Caco-2 (cell line): ENCODE data around the gene CIB1. TPM values are rescaled to one million over a fixed set of nuclear protein-coding genes. Genes with fewer than 3 reads are reported as not detected.
"Not testable (repeated sequence)": the region's sequence is repeated elsewhere in the genome, so short reads cannot be mapped to it uniquely, and the experiment has no call there.

Experiments
- Bru-seq: library from RNA; stranded (reverse); fragments of 400-500 nt; gene quantifications from one replicate; lab custom pipeline; 2021; lab: Mats Ljungman, UMichigan
- BruChase-seq, 2 experiments: library from RNA; stranded (reverse); fragments of 400-500 nt; gene quantifications; one replicate each; lab custom pipeline; 2021; lab: Mats Ljungman, UMichigan
- BruUV-seq: library from RNA; stranded (reverse); fragments of 400-500 nt; replicated peaks from 2 replicates; lab custom pipeline; 2021; lab: Mats Ljungman, UMichigan
- CTCF ChIA-PET: fragments of 300-600 bp; sonication (Branson Sonifier 250); formaldehyde crosslinking; loops from one replicate; lab custom pipeline; 2022; ENCODE audit warnings: antibody characterized with exemption; lab: Charles Lee
- POLR2A ChIA-PET: fragments of 300-600 bp; sonication (Branson Sonifier 250); formaldehyde crosslinking; loops from one replicate; lab custom pipeline; 2022; ENCODE audit warnings: antibody characterized with exemption; lab: Charles Lee
- DNase-seq, 2 experiments: peaks; one replicate each; pipeline versions ENCODE4 v3.0.0 to v3.0.0-alpha.2; 2020 to 2022
- H3K27me3 ChIP-seq: replicated peaks from 2 replicates; pipeline ENCODE4 v1.6.0; 2011; ENCODE audit warnings: low read length; ENCODE audit not compliant: control insufficient read depth, insufficient read depth
- H3K36me3 ChIP-seq: 2 replicates; pipeline ENCODE4 v1.5.1; 2011; ENCODE audit warnings: low read length; ENCODE audit not compliant: control insufficient read depth, insufficient read depth
- H3K4me1 ChIP-seq: fragments of 250-450 bp; sonication (Bioruptor Pico); 2 replicates; pipeline ENCODE4 v1.5.1; 2020; ENCODE audit warnings: mild to moderate bottlenecking
- H3K4me3 ChIP-seq: 2 replicates; pipeline ENCODE4 v1.5.1; 2011; ENCODE audit warnings: low read depth, mild to moderate bottlenecking, control low read depth, low read length
- H3K9me3 ChIP-seq: fragments of 250-450 bp; sonication (Bioruptor Pico); 2 replicates; pipeline ENCODE4 v1.5.1; 2020; ENCODE audit warnings: mild to moderate bottlenecking, moderate library complexity
- H3K27ac Mint-ChIP-seq: one replicate; pipeline ENCODE4 v1.8.0; 2022; ENCODE audit warnings: mixed read lengths; ENCODE audit not compliant: unreplicated experiment
- H3K27me3 Mint-ChIP-seq: one replicate; pipeline ENCODE4 v1.8.0; 2022; ENCODE audit warnings: mixed read lengths; ENCODE audit not compliant: insufficient read depth, unreplicated experiment
- H3K36me3 Mint-ChIP-seq: one replicate; pipeline ENCODE4 v1.8.0; 2022; ENCODE audit warnings: mild to moderate bottlenecking, mixed read lengths; ENCODE audit not compliant: insufficient read depth, unreplicated experiment
- H3K4me1 Mint-ChIP-seq: one replicate; pipeline ENCODE4 v1.8.0; 2022; ENCODE audit warnings: low read depth, mixed read lengths; ENCODE audit not compliant: unreplicated experiment
- H3K4me3 Mint-ChIP-seq: one replicate; pipeline ENCODE4 v1.8.0; 2022; ENCODE audit warnings: mild to moderate bottlenecking, moderate library complexity, mixed read lengths; ENCODE audit not compliant: unreplicated experiment
- H3K9me3 Mint-ChIP-seq: one replicate; pipeline ENCODE4 v1.8.0; 2022; ENCODE audit warnings: mixed read lengths; ENCODE audit not compliant: unreplicated experiment
- intact Hi-C: fragments of 100-400 bp; cut with micrococcal nuclease; formaldehyde crosslinking; loops from one replicate; pipeline ENCODE4 v1.10.0; 2022; ENCODE audit not compliant: unreplicated experiment
- long read RNA-seq: library from polyadenylated mRNA; stranded (forward); transcript quantifications from one replicate; pipeline ENCODE4 v2.0.0, GENCODE V29; 2022
- total RNA-seq: library from RNA; stranded (reverse); gene quantifications from 2 replicates; pipeline ENCODE4 v1.2.3, GENCODE V29; 2022
- TF ChIP-seq, protein P1 (sequence below), 2 experiments: fragments of 200-600 bp in 1 of 2; IDR thresholded peaks; 1 replicate in 1 of 2; 2 replicates in 1 of 2; pipeline versions ENCODE4 v1.5.1 to v1.8.0; 2011 to 2022; ENCODE audit warnings: antibody characterized with exemption in 1 of 2, control low read depth in 1 of 2, inconsistent platforms in 1 of 2, low read depth in 1 of 2, low read length in 1 of 2, mild to moderate bottlenecking in 1 of 2, moderate library complexity in 1 of 2; ENCODE audit not compliant: insufficient read depth in 1 of 2, severe bottlenecking in 1 of 2, unreplicated experiment in 1 of 2

The CIB1 gene
- total RNA-seq (37.7 and 44.5 TPM in 2 replicates), Bru-seq, nascent RNA (percentile 68 among the genes with signal in this experiment), BruChase-seq, experiment 1, labeled RNA remaining after a 2-hour chase (percentile 76 among the genes with signal in this experiment), BruChase-seq, experiment 2, labeled RNA remaining after a 6-hour chase (percentile 84 among the genes with signal in this experiment)
- long read RNA-seq, transcript CIB1-201 (7 exons, 1,247 nt): major isoform, 110 of 139 reads
- long read RNA-seq, partial matches to known transcripts: 6 of 139 reads
- long read RNA-seq, other reads (novel, unspliced or antisense): 19 of 139 reads

DNA sequence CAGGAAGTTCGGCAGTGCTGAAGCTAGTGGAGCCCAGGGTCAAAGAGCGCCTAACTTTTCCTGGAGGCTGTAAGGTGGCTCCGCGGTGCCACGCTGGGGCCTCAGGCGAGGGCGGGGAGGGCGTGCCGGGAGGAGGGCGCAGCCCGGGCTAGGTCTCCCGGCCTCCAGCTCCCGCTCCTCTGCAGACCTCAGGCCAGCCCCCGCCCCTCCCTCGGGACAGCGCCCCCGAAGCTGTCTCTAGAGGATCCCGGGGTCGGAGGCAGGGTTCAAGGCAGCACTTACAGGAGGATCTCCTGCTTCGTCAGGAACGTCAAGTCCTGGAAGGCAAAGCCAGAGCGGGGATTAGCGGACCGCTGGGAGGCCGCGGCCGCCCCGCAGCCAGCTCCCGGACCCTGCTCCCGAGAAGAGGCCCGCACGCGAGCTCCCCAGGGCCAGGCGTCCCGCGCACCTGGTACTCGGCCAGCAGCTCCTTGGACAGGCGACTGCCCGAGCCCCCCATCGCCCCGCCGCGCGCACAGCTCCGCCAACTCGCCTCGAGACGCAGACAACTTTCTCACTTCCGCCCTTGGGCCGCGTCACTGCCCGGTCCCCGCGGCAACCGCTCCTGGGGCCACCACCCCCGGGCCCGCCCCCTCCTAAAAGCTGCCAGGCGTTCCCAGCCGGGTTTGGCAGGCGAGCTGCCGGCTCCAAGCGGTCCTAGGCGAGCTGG, at the start of gene CIB1:
TSS of gene CIB1 (minus strand) at position 555 of the 709 bp plus-strand sequence. CDS start at position 499, 56 bp downstream.
- peak within 1 kb of the TSS; percentile 63 for H3K4me3 ChIP-seq
- DNase-seq: peak; percentile 96 to 97
- H3K36me3 ChIP-seq: no peaks in the 10 kb centered on the region; the same call in 1 of the 2 replicates
- TF ChIP-seq, protein P1, sequence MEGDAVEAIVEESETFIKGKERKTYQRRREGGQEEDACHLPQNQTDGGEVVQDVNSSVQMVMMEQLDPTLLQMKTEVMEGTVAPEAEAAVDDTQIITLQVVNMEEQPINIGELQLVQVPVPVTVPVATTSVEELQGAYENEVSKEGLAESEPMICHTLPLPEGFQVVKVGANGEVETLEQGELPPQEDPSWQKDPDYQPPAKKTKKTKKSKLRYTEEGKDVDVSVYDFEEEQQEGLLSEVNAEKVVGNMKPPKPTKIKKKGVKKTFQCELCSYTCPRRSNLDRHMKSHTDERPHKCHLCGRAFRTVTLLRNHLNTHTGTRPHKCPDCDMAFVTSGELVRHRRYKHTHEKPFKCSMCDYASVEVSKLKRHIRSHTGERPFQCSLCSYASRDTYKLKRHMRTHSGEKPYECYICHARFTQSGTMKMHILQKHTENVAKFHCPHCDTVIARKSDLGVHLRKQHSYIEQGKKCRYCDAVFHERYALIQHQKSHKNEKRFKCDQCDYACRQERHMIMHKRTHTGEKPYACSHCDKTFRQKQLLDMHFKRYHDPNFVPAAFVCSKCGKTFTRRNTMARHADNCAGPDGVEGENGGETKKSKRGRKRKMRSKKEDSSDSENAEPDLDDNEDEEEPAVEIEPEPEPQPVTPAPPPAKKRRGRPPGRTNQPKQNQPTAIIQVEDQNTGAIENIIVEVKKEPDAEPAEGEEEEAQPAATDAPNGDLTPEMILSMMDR (IDR thresholded peaks at IDR 0.05; ENCODE audit: insufficient read depth in 1 of 2, low read depth in 1 of 2, low read length in 1 of 2, severe bottlenecking in 1 of 2, unreplicated experiment in 1 of 2): no peak
- Mint-ChIP-seq H3K36me3 (no peaks in the 10 kb centered on the region), H3K9me3 (no peaks in the 10 kb centered on the region), H3K27ac (peak within 1 kb of the TSS; percentile 88), H3K27me3 (no peaks in the 10 kb centered on the region), H3K4me3 (peak within 1 kb of the TSS; percentile 80), H3K4me1 (peaks cover 16% of the 10 kb centered on the region)
- intact Hi-C loops: loop anchor here (1.0 to 5.0 kb wide), 3 partner anchors 16 to 49 kb away; partner anchors contain the start of genes NGRN and TTLL13
- no peaks in the 10 kb centered on the region for H3K9me3 ChIP-seq
- no peaks in the 10 kb centered on the region; the same call in 1 of the 2 replicates for H3K4me1 ChIP-seq
- no peaks in the 10 kb centered on the region for H3K27me3 ChIP-seq
- ChIA-PET CTCF (interaction anchor here (0.5 to 3.1 kb wide), 21 partner anchors 9 to 638 kb away, joined by 3 to 37 read pairs (median 4); partner anchors contain the start of gene TTLL13), POLR2A (interaction anchor here (0.5 to 1.9 kb wide), 24 partner anchors 11 to 603 kb away, joined by 3 to 23 read pairs (median 4); partner anchors contain the start of genes IQGAP1, NGRN, SEMA4B and TTLL13)
- TSS peak; percentile 59 for BruUV-seq

DNA sequence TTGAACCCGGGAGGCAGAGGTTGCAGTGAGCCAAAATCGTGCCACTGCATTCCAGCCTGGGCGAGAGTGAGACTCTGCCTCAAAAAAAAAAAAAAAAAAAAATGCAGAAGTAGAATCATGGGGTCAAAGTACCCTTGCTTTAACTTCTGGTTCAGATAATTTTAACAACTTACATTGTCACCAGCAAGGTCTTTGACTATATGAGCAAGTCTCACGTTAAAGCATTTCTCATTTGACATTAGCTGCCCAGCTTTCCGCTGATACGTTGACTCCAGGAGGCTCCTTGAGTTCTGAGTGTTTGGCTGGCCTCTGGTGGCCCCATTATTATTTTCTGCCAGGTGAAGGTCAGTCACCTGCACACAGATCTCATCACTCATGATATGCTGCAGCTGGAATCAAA, 47.9 kb upstream of the CIB1 start:
- H3K27me3 ChIP-seq, H3K9me3 Mint-ChIP-seq, H3K36me3 ChIP-seq, H3K4me3 ChIP-seq, H3K9me3 ChIP-seq, H3K27ac Mint-ChIP-seq, H3K4me3 Mint-ChIP-seq, H3K4me1 Mint-ChIP-seq, H3K36me3 Mint-ChIP-seq, POLR2A ChIA-PET, DNase-seq, BruUV-seq, H3K27me3 Mint-ChIP-seq: not testable (repeated sequence)
- CTCF ChIA-PET: interaction anchor here (0.7 to 1.3 kb wide), 2 partner anchors 12 to 61 kb away, joined by 3 to 4 read pairs; no protein-coding TSS in a partner anchor
- intact Hi-C loops: loop anchor here (5.0 kb wide), 1 partner anchor 49 kb away; the partner anchor contains the start of genes CIB1 and GDPGP1
- 0 out of 2 replicates have a peak, but pooled peaks cover 15% of the 10 kb centered on the region for H3K4me1 ChIP-seq

DNA sequence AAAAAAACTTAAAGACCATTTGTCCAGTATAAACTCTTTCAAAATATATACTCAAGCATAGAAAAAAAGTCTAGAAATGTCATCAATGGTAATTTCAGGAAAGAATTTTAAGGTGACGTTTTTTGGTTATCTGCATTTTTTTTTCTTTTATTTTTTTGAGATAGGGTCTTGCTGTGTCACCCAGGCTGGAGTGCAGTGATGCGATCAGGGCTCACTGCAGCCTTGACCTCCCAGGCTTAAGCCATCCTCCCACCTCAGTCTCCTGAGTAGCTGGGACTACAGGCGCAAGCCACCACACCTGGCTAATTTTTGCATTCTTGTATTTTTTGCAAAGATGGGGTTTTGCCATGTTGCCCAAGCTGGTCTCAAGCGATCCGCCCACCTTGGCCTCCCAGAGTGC, 47.0 kb upstream of the CIB1 start:
- POLR2A ChIA-PET, H3K9me3 Mint-ChIP-seq, DNase-seq, H3K27me3 ChIP-seq, H3K9me3 ChIP-seq, H3K27me3 Mint-ChIP-seq, H3K27ac Mint-ChIP-seq, H3K4me3 ChIP-seq, H3K4me3 Mint-ChIP-seq, H3K4me1 Mint-ChIP-seq, H3K36me3 ChIP-seq, BruUV-seq: not testable (repeated sequence)
- CTCF ChIA-PET: interaction anchor here (1.0 kb wide), 1 partner anchor 11 kb away, joined by 4 read pairs; no protein-coding TSS in a partner anchor
- H3K36me3 Mint-ChIP-seq: peaks cover 11% of the 10 kb centered on the region
- H3K4me1 ChIP-seq: 0 out of 2 replicates have a peak, but pooled peaks cover 15% of the 10 kb centered on the region
- intact Hi-C loops: loop anchor here (5.0 kb wide), 1 partner anchor 48 kb away; the partner anchor contains the start of genes CIB1 and GDPGP1

DNA sequence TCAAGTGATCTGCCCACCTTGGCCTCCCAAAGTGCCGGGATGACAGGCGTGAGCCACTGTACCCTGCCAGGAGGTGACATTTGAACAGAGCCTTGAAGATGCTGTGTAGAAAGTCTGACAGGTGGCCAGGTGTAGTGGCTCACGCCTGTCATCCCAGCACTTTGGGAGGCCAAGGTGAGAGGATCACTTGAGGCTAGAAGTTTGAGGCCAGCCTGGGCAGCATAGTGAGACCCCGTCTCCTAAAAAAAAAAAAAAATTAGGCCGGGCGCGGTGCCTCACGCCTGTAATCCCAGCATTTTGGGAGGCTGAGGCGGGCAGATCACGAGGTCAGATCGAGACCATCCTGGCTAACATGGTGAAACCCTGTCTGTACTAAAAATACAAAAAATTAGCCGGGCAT, 44.7 kb upstream of the CIB1 start:
- DNase-seq, H3K36me3 ChIP-seq, POLR2A ChIA-PET, BruUV-seq, H3K4me3 Mint-ChIP-seq, CTCF ChIA-PET, H3K9me3 Mint-ChIP-seq, H3K27me3 Mint-ChIP-seq, H3K27me3 ChIP-seq, H3K9me3 ChIP-seq, H3K27ac Mint-ChIP-seq, intact Hi-C loops, H3K4me1 Mint-ChIP-seq, H3K4me3 ChIP-seq: not testable (repeated sequence)
- peaks cover 16% of the 10 kb centered on the region for H3K36me3 Mint-ChIP-seq
- H3K4me1 ChIP-seq: 0 out of 2 replicates have a peak, but pooled peaks cover 15% of the 10 kb centered on the region
